ENCODE measurements around the gene SLC35E2B.
"Not testable (repeated sequence)": the region's sequence is repeated elsewhere in the genome, so short reads cannot be mapped to it uniquely, and the experiment has no call there.

Gene SLC35E2B

DNA sequence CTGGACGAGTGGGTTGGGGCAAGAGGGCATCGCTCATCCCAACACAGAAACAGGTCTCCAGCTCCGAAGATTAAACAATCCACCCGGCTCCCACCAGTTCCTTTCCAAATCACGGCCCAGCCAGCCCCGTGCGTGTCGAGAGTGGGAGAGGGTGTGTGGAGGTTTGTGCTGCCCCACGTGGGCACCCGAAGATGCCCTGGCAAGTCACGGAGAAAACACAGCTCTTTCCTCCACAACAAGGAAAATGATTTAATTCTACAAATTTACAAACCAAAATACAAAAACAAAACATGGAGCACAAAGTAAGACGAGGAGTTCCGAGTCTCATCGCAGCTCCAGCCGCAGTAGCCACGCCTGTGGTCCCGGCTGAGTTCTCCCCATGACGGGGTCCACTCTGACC lies 9.9 kb upstream of the SLC35E2B start:
- not testable (repeated sequence) for DNase-seq

GRCh38 chr1:1700557-1700956 lies 8.0 kb upstream of the SLC35E2B start:
- not testable (repeated sequence) for DNase-seq

GRCh38 chr1:1700067-1700466 lies 7.5 kb upstream of the SLC35E2B start:
- not testable (repeated sequence) for DNase-seq

DNA sequence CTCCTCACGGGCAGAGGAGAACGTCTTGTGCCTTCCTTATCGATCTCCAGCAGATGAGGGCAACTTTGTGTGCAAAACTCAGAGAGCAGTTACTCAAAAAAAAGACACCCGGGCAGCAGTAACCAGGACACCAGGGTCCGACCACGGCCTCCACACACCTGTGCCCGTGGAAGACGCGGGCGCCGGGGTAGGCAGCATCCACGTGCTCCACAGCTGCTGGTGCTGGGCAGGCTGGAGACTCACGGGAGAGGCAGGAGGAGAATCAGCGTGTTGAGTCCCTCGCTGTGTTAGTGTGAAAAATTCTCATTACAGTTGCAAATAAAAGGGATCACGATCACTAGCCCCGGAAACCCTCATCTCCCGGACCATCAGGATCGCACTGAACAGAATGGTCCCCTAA lies 6.5 kb upstream of the SLC35E2B start:
- DNase-seq, result not testable (repeated sequence)

GRCh38 chr1:1697358-1698183 lies 5.0 kb upstream of the SLC35E2B start:
- DNase-seq, result not testable (repeated sequence)

DNA sequence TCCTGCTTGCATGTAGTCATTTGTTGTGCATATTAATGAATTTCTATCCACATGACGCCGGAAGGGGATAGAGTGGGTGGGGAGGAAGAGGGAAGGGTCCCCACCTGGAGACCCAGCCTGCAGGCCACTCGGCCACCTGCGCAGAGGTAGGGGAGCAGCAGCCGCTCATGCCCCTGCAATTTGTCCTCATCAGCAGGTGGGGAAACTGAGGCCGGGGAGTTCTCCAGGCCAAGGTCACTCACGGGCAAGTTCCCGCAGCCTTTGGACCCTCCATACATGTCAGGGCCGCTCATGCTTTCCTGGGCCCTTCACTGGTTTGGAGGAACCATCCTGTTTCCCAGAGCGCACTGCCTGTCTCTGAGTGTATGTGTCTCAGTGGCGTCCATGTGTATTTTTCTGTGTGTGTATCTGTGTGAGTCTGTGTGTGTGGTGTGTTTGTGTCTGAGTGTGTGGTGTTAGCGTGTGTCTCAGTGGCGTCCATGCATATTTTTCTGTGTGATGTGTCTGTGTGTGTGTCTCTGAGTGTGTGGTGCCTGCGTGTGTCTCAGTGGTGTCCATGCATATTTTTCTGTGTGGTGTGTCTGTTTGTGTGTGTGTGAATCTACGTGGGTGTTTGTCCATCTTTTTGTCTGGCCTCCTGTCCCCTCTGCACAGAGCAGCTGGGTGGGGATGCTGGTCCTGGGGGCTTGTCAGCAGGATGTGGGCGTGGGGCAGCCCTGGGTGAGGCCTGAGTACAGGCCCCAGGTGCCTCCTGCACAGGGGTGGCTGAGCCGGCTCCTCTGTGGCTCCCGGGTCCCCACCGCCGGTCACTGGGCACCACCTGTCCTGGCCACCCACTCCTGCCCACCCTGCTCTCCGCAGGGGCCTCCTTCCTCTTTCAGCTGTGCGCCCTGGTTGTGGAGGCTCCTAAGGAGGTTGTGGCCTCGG lies 4.1 kb upstream of the SLC35E2B start:
- not testable (repeated sequence) for DNase-seq

GRCh38 chr1:1692324-1692713 lies 276 bp downstream of the SLC35E2B start:
- DNase-seq, result peak; percentile 79

- DNase-seq, result not testable (repeated sequence)
Observed at GRCh38 chr1:1691443-1691842, 1.2 kb downstream of the SLC35E2B start.

GRCh38 chr1:1689526-1689925 lies 3.1 kb downstream of the SLC35E2B start:
- DNase-seq, result not testable (repeated sequence)

DNA sequence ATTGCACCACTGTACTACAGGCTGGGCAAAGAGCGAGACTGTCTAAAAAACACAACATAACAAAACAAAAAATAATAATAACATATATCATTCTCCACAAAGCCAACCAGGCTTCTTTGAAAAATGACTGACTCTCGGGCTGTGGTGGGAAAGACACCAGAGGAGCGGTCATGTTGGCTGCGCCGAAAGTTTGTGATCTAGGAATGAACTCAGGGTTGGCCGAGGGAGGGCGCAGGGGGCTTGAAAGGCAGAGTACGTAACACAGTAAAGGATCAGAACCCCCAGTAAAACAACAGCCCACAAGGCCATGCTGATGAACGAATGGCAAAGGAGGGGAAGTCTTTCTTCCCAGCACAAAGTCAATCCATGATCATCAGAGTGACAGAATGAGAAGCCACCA lies 4.7 kb downstream of the SLC35E2B start:
- DNase-seq, result no peak

DNA sequence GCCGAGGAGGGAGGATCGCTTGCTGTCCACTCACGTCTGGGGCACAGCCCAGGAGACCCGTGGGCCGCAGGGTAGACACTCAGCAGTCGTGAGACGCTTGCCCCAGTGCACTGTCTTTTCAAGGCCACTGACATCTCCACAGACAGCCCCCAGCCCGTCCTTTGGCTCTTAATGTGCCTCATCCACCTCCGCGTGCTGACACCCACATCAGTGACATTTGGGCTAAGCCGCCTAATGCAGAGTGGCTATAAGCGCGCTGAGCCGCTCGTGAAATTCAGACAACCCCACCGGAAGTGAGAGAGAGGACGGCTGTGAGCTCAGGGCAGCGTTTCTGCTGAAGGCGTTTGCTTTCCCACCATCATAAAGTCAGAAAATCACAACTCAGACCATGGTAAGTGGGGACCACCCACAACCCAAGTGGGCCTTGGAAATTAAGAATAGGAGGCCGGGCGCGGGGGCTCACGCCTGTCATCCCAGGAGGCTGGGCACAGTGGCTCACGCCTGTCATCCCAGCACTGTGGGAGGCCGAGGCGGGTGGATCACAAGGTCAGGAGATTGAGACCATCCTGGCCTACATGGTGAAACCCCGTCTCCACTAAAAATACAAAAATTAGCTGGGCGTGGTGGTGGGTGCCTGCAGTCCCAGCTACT lies 8.4 kb downstream of the SLC35E2B start:
- no peak for DNase-seq

DNA sequence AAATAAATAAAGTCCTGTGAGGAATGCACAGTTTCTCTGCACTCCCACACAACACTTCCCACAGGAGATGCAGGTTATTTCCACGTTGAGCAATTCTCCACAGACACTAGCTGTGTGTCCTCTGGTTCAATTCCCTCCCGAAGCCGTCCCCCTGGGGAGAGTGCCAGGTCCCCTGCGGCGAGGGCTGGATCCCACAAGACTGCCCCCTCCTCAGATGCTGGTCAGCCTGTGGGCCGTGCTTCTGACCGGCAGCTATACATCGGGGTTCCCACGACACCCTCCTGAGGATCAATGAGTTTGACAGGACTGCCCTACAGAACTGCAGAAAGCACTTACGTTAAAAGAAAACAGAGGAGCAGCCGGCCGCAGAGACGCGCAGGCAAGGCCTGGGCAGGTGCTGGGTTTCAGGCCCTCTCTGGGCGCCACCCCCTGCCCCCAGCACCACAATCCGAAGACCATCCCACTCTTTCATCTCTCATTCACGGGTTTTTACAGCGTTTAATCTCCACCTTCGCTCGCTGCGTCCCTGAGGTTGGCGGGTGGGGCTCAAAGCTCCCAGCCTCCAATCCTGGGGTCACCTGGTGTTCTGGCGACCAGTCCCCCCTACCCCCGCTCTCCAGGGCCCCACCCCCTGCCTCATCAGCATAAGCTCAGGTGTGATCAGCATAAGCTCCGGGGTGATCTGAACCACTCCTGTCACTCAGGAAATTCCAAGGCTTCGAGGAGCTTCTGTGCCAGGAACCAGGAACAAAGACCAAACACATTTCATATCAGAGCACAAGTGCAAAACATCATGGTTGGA lies 9.3 kb downstream of the SLC35E2B start:
- no peak for DNase-seq

DNA sequence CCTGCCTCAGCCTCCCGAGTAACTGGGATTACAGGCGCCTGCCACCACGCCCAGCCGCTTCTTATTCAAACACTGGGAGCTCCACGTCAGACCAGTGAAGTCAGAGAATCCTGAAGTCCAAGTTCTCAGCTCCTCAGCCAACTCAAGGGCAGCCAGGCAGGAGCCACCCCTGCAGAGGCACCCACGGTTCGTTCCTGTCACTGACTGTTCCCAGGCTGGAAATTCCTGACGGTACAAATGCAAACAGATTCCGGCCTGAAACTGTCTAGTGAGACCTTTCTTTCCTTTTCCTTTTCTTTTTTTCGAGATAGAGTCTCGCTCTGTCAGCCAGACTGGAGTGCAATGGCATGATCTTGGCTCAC lies 11.7 kb downstream of the SLC35E2B start:
- no peak for DNase-seq

- no peak for DNase-seq
Observed at GRCh38 chr1:1680031-1680911, 12.3 kb downstream of the SLC35E2B start.

GRCh38 chr1:1678581-1679380 lies 13.8 kb downstream of the SLC35E2B start:
- no peak for DNase-seq

- peak; percentile 55 for DNase-seq
Observed at GRCh38 chr1:1677718-1678580, 14.6 kb downstream of the SLC35E2B start.

GRCh38 chr1:1676087-1676486 lies 16.5 kb downstream of the SLC35E2B start:
- DNase-seq, result not testable (repeated sequence)

GRCh38 chr1:1675218-1675617 lies 17.4 kb downstream of the SLC35E2B start:
- not testable (repeated sequence) for DNase-seq

DNA sequence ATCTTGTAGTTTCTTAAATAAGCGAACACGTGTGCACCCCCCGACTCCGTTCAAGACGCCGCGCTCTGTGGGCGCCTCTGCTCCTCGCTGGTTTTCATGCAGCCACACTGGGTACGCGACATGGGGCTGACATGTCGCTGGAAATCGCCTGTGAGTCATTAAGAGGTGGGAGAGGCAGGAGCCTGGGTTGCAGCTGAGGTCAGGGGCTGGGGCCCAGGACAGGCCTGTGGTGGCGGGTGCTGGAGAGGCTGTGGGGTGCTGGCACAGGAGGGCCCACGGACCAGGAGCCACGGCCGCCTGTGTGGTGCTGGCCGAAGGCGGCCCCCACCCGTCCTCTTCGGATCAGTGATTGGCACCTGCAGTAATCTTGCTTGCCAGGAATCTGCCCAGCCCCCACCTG lies 17.8 kb downstream of the SLC35E2B start:
- DNase-seq, result not testable (repeated sequence)
